AG09319 (cell line): ENCODE results near the gene SLC22A17.
A peak's percentile ranks its signal among the peaks of the same experiment; 100 is the strongest.
"Not testable (repeated sequence)": the region's sequence is repeated elsewhere in the genome, so short reads cannot be mapped to it uniquely, and the experiment has no call there.

Experiments
- DNase-seq: peaks from one replicate; pipeline ENCODE4 v3.0.0-alpha.2; 2010; ENCODE audit warnings: low read depth; ENCODE audit errors: extremely low read depth
- TF ChIP-seq, protein P1 (sequence below): IDR thresholded peaks from 2 replicates; pipeline ENCODE4 v1.5.1; 2011; ENCODE audit warnings: low read depth, mild to moderate bottlenecking, inconsistent platforms, low read length, moderate library complexity

SLC22A17 gene

DNA sequence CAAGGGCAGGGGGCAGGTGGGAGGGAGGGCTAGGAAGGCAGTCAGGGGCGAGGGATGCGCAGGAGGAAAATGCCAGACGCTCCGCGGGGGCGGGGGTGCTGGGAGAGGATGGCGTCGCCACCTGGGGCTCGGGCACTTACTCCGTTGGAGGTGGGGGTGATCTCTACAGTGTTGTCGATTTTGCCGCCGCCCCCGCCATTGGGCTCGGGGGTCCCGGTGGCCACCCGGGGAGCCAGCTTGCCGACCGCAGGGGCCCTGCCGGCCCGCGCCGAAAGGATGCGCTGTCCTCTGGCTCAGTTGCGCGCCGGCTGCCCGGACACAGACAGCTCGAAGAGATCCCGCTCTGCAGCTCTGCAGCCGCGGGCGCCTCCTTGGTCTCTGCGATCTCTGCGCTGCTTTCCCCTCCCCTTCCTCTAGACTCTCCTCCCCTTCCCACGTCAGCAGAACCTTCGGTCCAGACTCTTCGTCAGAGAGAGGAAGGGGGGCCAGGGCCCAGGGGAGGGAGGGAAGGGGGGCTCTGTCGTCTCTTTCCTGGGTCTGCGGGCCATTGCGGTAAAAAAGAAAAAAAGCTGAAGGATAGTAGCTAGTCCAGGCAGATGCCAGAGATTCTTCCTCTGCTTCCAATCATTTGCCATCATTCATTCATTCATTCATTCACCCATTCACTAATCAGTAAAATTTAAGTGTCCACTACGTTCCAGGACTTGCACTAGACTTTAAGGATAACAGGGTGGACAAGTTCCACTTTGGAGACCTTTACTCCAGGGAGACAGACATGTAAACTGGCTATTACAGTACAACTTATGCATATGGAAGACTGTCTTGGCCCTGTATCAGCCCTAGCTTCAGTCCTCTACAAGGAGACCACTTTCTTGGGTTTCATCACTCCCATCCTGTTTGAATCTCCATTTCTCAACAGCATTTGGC lies at the start of gene SLC22A17:
Gene SLC22A17 (minus strand): TSS at position 382 of the 927 bp plus-strand sequence.
- peak; percentile 58 for DNase-seq
- TF ChIP-seq, protein P1, sequence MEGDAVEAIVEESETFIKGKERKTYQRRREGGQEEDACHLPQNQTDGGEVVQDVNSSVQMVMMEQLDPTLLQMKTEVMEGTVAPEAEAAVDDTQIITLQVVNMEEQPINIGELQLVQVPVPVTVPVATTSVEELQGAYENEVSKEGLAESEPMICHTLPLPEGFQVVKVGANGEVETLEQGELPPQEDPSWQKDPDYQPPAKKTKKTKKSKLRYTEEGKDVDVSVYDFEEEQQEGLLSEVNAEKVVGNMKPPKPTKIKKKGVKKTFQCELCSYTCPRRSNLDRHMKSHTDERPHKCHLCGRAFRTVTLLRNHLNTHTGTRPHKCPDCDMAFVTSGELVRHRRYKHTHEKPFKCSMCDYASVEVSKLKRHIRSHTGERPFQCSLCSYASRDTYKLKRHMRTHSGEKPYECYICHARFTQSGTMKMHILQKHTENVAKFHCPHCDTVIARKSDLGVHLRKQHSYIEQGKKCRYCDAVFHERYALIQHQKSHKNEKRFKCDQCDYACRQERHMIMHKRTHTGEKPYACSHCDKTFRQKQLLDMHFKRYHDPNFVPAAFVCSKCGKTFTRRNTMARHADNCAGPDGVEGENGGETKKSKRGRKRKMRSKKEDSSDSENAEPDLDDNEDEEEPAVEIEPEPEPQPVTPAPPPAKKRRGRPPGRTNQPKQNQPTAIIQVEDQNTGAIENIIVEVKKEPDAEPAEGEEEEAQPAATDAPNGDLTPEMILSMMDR = peak; percentile 13; the same call in 1 of the 2 replicates

- DNase-seq = no peak
- TF ChIP-seq, protein P1 = no peak
Observed at GRCh38 chr14:23401291-23401690, 48.6 kb upstream of the SLC22A17 start.

DNA sequence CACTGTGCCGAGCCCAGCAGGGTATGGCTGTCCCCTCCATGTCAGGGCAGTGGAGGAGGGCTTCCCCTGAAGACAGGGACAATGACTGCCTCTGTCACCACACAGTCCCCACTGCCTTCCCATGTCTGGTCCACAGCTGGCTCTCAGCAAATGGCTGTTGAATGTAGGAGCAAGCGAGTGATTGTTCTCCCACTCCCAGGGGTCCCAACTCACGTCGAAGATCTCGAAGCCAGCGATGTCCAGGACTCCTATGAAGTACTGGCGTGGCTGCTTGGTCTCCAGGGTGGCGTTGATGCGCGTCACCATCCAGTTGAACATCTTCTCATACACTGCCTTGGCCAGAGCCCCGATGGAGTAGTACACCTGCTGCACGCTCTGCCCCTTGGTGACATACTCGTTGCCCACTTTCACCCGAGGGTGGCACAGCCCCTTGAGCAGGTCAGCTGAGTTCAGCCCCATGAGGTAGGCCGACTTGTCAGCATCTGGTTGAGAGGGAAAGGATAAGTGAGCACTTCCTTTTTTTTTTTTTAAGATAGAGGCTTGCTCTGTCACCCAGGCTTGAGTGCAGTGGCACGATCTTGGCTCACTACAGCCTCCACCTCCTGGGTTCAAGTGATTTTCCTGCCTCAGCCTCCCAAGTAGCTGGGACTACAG lies 47.9 kb upstream of the SLC22A17 start:
- DNase-seq = not testable (repeated sequence)

DNA sequence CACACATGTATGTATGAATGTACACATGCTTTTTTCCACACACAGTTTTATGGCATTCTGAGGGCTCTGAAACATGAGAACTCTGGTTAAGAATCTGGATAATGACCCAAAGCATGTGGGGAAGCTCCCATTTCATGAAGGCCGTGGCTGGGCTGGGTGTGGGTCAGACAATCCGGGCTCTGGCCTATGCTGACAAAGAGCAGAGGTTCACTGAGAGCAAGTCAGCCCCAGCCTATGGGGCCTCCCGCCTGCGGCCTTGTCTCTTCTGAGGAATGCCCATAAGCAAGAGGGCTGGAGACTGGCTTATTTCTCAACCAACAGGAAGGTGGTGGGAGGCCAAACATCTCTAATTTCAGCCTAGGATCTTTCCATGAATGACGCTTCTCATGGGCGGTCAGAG lies 46.9 kb upstream of the SLC22A17 start:
- TF ChIP-seq, protein P1 = no peak

DNA sequence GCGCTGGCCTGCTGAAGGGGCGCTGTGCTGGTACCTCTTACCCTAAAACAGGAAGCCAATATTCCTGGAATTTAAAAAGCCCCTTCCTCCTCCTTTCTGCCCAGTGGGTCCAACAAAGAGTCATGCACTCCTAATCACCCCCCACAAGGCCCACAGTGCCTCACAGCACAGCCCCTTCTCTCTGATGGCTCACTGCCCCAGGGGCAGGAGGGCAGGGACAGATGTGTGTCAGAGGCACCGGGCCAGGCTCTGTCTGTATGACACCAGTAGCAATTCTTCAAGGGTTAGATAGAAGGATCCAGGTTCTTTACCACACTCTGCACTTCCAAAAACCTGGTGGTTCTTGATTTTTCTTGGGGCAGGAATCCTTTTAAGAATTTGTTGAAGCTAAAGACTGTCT lies 46.4 kb upstream of the SLC22A17 start:
- DNase-seq = no peak
- TF ChIP-seq, protein P1 = no peak

More for the DNA sequence above, 46.9 kb upstream of the SLC22A17 start:
- DNase-seq = no peak

GRCh38 chr14:23398348-23398747 lies 45.7 kb upstream of the SLC22A17 start:
- TF ChIP-seq, protein P1 = no peak
- no peak for DNase-seq

DNA sequence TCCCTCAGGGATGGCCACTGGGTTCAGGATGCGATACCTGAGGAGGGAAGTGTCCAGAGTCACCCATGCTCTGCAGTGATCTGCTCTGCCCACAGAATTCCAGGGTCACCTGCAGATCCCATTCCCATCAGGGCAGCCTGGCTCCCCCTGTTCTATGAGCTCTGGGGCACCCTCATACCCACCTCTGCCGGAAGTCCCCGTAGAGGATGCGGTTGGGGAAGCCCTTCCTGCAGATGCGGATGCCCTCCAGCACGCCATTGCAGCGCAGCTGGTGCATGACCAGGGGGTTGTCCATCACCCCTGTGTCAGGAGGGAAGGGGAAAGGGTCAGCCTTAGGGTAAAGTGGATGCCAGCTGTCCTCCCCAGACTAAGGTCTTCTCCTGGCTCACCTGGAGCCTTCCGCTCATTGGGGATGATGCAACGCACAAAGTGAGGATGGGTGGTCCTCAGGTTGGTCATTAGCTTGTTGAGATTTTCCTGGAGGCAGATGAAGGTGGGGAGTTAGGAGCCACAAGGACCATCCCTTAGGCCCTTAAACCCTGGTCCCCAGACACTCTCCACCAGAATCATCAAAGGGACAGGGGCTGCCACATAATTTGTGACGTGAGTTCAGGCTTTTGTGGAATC lies 44.2 kb upstream of the SLC22A17 start:
- DNase-seq = no peak
- TF ChIP-seq, protein P1 = no peak
